GM12891 (cell line): Measurements from ENCODE around the gene HIRA.

Source experiments
- PAX5 ChIP-seq: IDR thresholded peaks from 2 replicates; pipeline ENCODE4 v1.6.1; 2011; ENCODE audit warnings: low read length, moderate library complexity, mild to moderate bottlenecking; ENCODE audit not compliant: insufficient read depth, severe bottlenecking
- POLR2A ChIP-seq: IDR thresholded peaks from 2 replicates; pipeline ENCODE4 v1.6.1; 2011; ENCODE audit warnings: low read depth, low read length, control low read depth
- POLR2AphosphoS5 ChIP-seq: IDR thresholded peaks from 2 replicates; pipeline ENCODE4 v1.6.1; 2011; ENCODE audit warnings: low read depth, low read length, control low read depth
- POU2F2 ChIP-seq: IDR thresholded peaks from 2 replicates; pipeline ENCODE4 v1.6.1; 2011; ENCODE audit warnings: low read depth, mild to moderate bottlenecking, control low read depth, low read length, moderate library complexity
- SPI1 ChIP-seq: IDR thresholded peaks from 2 replicates; pipeline ENCODE4 v1.6.1; 2011; ENCODE audit warnings: low read depth, low read length, control low read depth
- TAF1 ChIP-seq: IDR thresholded peaks from 2 replicates; pipeline ENCODE4 v1.6.1; 2011; ENCODE audit warnings: low read depth, low read length, control low read depth

GRCh38 chr22:19398206-19398605, 33.3 kb downstream of the HIRA start:
- TF ChIP-seq TAF1 (no peak), POU2F2 (no peak), POLR2AphosphoS5 (no peak), POLR2A (no peak), PAX5 (no peak), SPI1 (no peak)
